ENCODE measurements around the gene MBTPS1. TPM values are rescaled to one million over a fixed set of nuclear protein-coding genes. Genes with fewer than 3 reads are reported as not detected.

MBTPS1 gene
- polyA plus RNA-seq, 2 of the 4 experiments (the other 2 are of a cell fraction) = 50.3 to 88.4 TPM

DNA sequence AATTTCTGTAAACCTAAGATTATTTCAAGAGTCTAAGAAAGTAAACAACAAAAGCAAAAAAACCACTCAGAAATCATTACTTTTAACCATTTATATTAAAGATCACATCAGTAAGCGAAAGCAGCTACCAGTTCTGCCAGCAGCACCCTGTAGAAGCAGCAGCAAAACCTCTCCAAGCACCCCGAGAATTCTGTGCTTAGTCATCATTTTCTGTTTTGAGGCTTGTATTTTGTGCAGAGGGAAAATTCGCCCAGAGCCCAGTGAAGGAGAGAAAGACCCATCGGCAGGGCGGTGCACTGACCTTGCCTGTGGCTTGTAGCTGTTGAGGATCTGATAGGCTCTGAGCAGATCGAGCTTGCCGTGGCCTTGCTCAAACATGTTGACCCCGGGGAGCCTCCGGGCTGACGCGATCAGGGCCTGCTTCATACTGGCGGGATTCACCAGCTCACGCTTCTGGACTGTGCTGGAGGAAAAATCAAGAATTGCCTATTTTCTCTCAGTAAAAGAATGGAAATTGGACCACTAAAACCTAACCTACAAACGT is 35.2 kb downstream of the MBTPS1 start:
- Histone ChIP-seq H3K4me3 (no peak overlapping the region), H3K4me2 (no peak overlapping the region), H3K4me1 (no peaks in the 10 kb centered on the region), H3K9me3 (no peaks in the 10 kb centered on the region), H3K27ac (no peak overlapping the region)
- ChIA-PET CTCF (interaction anchor here (0.6 to 5.5 kb wide), 7 partner anchors 11 to 403 kb away, joined by 3 to 48 read pairs (median 4); partner anchors contain the start of gene TAF1C), POLR2A (interaction anchor here (0.6 kb wide), 1 partner anchor 75 kb away, joined by 3 read pairs; no protein-coding TSS in a partner anchor)
- no peak for DNase-seq (ENCODE audit: low read depth in 1 of 2, low spot score in 1 of 2)
- no peak for FAIRE-seq
- no peak for ATAC-seq
- peak; percentile 85 for TF ChIP-seq MAFK (IDR thresholded peaks at IDR 0.05; ENCODE audit: partially characterized antibody)
- TF ChIP-seq ZNF302 (CRISPR knock-in tag; IDR thresholded peaks at IDR 0.05) = no peak
- 86% methylated on average over 14 of the region's 14 CpGs for WGBS (ENCODE audit: missing lambda C conversion rate)

DNA sequence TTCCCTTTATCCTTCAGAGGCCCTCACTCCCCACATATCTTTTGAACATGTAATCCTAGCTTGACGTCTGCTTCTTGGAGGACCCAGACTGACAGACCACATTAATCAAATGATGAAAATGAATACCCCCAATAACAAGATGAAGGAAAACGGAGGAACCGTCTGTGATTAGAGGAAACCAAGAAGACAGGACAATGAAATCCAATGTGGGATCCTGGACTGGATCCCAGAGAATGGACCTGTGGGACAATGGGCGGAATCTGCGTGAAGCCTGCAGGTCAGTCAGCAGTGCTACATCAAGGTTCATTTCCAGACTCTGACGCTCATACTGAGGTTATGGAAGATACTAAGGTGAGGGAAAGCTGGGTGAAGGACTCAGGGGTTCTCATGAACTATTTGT is 35.9 kb downstream of the MBTPS1 start:
- no peak overlapping the region for H3K4me3 ChIP-seq
- WGBS (ENCODE audit: missing lambda C conversion rate) = 93% methylated on average over 6 of the region's 6 CpGs
- ChIA-PET CTCF (interaction anchor here (0.6 to 5.5 kb wide), 6 partner anchors 8 to 404 kb away, joined by 3 to 48 read pairs (median 6); partner anchors contain the start of gene TAF1C), POLR2A (no interaction called here)
- H3K9me3 ChIP-seq = no peaks in the 10 kb centered on the region
- no peaks in the 10 kb centered on the region for H3K4me1 ChIP-seq
- TF ChIP-seq POLR2AphosphoS2 (conservative IDR thresholded peaks at IDR 0.05; ENCODE audit: low read length) (no peak), FOSB (CRISPR knock-in tag; IDR thresholded peaks at IDR 0.05) (no peak), FOXS1 (CRISPR knock-in tag; IDR thresholded peaks at IDR 0.05) (no peak), JUN (IDR thresholded peaks at IDR 0.05) (no peak), CBX8 (IDR thresholded peaks at IDR 0.05) (no peak), CEBPB (IDR thresholded peaks at IDR 0.05) (no peak), HDAC2 (IDR thresholded peaks at IDR 0.05) (no peak), HOXB13 (CRISPR knock-in tag; IDR thresholded peaks at IDR 0.05; ENCODE audit: low read depth) (no peak), MYC (IDR thresholded peaks at IDR 0.05; ENCODE audit: borderline replicate concordance, low read length) (no peak), KDM1A (IDR thresholded peaks at IDR 0.05; ENCODE audit: low read depth) (no peak), ZC3H11A (IDR thresholded peaks at IDR 0.05) (no peak), CHD2 (IDR thresholded peaks at IDR 0.05; ENCODE audit: low read length, partially characterized antibody) (no peak), TFCP2L1 (CRISPR knock-in tag; IDR thresholded peaks at IDR 0.05) (no peak), JUNB (IDR thresholded peaks at IDR 0.05) (no peak)
- TF ChIP-seq, protein P1, sequence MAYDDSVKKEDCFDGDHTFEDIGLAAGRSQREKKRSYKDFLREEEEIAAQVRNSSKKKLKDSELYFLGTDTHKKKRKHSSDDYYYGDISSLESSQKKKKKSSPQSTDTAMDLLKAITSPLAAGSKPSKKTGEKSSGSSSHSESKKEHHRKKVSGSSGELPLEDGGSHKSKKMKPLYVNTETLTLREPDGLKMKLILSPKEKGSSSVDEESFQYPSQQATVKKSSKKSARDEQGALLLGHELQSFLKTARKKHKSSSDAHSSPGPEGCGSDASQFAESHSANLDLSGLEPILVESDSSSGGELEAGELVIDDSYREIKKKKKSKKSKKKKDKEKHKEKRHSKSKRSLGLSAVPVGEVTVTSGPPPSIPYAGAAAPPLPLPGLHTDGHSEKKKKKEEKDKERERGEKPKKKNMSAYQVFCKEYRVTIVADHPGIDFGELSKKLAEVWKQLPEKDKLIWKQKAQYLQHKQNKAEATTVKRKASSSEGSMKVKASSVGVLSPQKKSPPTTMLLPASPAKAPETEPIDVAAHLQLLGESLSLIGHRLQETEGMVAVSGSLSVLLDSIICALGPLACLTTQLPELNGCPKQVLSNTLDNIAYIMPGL (CRISPR knock-in tag; IDR thresholded peaks at IDR 0.05; ENCODE audit: borderline replicate concordance) = no peak
- TF ChIP-seq, protein P2, sequence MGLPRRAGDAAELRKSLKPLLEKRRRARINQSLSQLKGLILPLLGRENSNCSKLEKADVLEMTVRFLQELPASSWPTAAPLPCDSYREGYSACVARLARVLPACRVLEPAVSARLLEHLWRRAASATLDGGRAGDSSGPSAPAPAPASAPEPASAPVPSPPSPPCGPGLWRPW (IDR thresholded peaks at IDR 0.05) = no peak
- TF ChIP-seq, protein P3, sequence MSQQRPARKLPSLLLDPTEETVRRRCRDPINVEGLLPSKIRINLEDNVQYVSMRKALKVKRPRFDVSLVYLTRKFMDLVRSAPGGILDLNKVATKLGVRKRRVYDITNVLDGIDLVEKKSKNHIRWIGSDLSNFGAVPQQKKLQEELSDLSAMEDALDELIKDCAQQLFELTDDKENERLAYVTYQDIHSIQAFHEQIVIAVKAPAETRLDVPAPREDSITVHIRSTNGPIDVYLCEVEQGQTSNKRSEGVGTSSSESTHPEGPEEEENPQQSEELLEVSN (IDR thresholded peaks at IDR 0.05; ENCODE audit: borderline replicate concordance, low read depth) = no peak
- TF ChIP-seq, protein P4, sequence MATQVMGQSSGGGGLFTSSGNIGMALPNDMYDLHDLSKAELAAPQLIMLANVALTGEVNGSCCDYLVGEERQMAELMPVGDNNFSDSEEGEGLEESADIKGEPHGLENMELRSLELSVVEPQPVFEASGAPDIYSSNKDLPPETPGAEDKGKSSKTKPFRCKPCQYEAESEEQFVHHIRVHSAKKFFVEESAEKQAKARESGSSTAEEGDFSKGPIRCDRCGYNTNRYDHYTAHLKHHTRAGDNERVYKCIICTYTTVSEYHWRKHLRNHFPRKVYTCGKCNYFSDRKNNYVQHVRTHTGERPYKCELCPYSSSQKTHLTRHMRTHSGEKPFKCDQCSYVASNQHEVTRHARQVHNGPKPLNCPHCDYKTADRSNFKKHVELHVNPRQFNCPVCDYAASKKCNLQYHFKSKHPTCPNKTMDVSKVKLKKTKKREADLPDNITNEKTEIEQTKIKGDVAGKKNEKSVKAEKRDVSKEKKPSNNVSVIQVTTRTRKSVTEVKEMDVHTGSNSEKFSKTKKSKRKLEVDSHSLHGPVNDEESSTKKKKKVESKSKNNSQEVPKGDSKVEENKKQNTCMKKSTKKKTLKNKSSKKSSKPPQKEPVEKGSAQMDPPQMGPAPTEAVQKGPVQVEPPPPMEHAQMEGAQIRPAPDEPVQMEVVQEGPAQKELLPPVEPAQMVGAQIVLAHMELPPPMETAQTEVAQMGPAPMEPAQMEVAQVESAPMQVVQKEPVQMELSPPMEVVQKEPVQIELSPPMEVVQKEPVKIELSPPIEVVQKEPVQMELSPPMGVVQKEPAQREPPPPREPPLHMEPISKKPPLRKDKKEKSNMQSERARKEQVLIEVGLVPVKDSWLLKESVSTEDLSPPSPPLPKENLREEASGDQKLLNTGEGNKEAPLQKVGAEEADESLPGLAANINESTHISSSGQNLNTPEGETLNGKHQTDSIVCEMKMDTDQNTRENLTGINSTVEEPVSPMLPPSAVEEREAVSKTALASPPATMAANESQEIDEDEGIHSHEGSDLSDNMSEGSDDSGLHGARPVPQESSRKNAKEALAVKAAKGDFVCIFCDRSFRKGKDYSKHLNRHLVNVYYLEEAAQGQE (IDR thresholded peaks at IDR 0.05) = no peak
- TF ChIP-seq, protein P5, sequence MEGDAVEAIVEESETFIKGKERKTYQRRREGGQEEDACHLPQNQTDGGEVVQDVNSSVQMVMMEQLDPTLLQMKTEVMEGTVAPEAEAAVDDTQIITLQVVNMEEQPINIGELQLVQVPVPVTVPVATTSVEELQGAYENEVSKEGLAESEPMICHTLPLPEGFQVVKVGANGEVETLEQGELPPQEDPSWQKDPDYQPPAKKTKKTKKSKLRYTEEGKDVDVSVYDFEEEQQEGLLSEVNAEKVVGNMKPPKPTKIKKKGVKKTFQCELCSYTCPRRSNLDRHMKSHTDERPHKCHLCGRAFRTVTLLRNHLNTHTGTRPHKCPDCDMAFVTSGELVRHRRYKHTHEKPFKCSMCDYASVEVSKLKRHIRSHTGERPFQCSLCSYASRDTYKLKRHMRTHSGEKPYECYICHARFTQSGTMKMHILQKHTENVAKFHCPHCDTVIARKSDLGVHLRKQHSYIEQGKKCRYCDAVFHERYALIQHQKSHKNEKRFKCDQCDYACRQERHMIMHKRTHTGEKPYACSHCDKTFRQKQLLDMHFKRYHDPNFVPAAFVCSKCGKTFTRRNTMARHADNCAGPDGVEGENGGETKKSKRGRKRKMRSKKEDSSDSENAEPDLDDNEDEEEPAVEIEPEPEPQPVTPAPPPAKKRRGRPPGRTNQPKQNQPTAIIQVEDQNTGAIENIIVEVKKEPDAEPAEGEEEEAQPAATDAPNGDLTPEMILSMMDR (IDR thresholded peaks at IDR 0.05) = no peak
- DNase-seq (ENCODE audit: low read depth in 1 of 2, low spot score in 1 of 2) (no peak), ATAC-seq (no peak), FAIRE-seq (no peak)
- no peak overlapping the region for H3K27ac ChIP-seq
- no peak overlapping the region for H3K4me2 ChIP-seq
